Esophagus (tissue), 2 donors: ENCODE results near the gene NEK7. TPM values are rescaled to one million over a fixed set of nuclear protein-coding genes. Genes with fewer than 3 reads are reported as not detected.

Experiments
- H3K27ac ChIP-seq, 2 donors: one replicate each; pipeline ENCODE4 v1.5.1; 2013; ENCODE audit warnings: low read depth in 2 of 2, mild to moderate bottlenecking in 2 of 2, inconsistent platforms in 1 of 2, low read length in 1 of 2, moderate library complexity in 1 of 2
- H3K27me3 ChIP-seq, 2 donors: one replicate each; pipeline ENCODE4 v1.6.1; 2013; ENCODE audit warnings: low read length in 2 of 2, control low read depth in 1 of 2, mild to moderate bottlenecking in 1 of 2; ENCODE audit not compliant: insufficient read depth in 2 of 2, control insufficient read depth in 1 of 2
- H3K36me3 ChIP-seq, 2 donors: one replicate each; pipeline ENCODE4 v1.6.1; 2013; ENCODE audit warnings: low read length in 1 of 2; ENCODE audit not compliant: control insufficient read depth in 2 of 2, insufficient read depth in 2 of 2
- H3K4me1 ChIP-seq, 2 donors: one replicate each; pipeline ENCODE4 v1.6.1; 2013; ENCODE audit warnings: low read length in 1 of 2; ENCODE audit not compliant: control insufficient read depth in 2 of 2, insufficient read depth in 2 of 2
- H3K4me3 ChIP-seq, 2 donors: one replicate each; pipeline ENCODE4 v1.5.1; 2013; ENCODE audit warnings: low read length in 2 of 2, mild to moderate bottlenecking in 2 of 2, low read depth in 1 of 2, moderate library complexity in 1 of 2
- H3K9me3 ChIP-seq, 2 donors: one replicate each; pipeline ENCODE4 v1.6.1; 2013; ENCODE audit warnings: mild to moderate bottlenecking in 2 of 2, low read depth in 1 of 2, low read length in 1 of 2, moderate library complexity in 1 of 2; ENCODE audit not compliant: control insufficient read depth in 2 of 2, insufficient read depth in 1 of 2
- WGBS, 2 donors: extraction: QIAGEN DNeasy Blood & Tissue Kit; methylation state at CpG; one replicate each; pipeline ENCODE4 v1.1.7; 2013; 5-methylcytosine and 5-hydroxymethylcytosine counted together
- polyA plus RNA-seq, 2 donors: library from polyadenylated mRNA; stranded (reverse); fragments of 200-250 nt; gene quantifications; one replicate each; pipeline ENCODE4 v1.2.3, GENCODE V29; 2013
- donor health status: healthy with polysubstance abuse.
- donor health status: Bipolar disorder and iron deficiency.

Gene NEK7
- polyA plus RNA-seq, 2 donors: 9.7 to 13.2 TPM

- no peaks in the 10 kb centered on the region for H3K27me3 ChIP-seq
- no peaks in the 10 kb centered on the region for H3K36me3 ChIP-seq
- peak overlapping the region; percentile 99 for H3K27ac ChIP-seq
- peak overlapping the region; percentile 82 to 90 for H3K4me3 ChIP-seq
- no peaks in the 10 kb centered on the region for H3K9me3 ChIP-seq
- 0 to 1% methylated on average over 60 to 62 of the region's 62 CpGs for WGBS, 2 donors
- peaks cover 0 to 4% of the 10 kb centered on the region in 2 donors for H3K4me1 ChIP-seq
Observed at GRCh38 chr1:198157241-198157846, 546 bp downstream of the NEK7 start.

- peaks cover 0 to 4% of the 10 kb centered on the region in 2 donors for H3K4me1 ChIP-seq
- H3K36me3 ChIP-seq: no peaks in the 10 kb centered on the region
- H3K9me3 ChIP-seq: no peaks in the 10 kb centered on the region
- 5 to 6% methylated on average over 17 of the region's 17 CpGs for WGBS, 2 donors
- peak overlapping the region; percentile 99 for H3K27ac ChIP-seq
- peak overlapping the region; percentile 82 to 90 for H3K4me3 ChIP-seq
- H3K27me3 ChIP-seq: no peaks in the 10 kb centered on the region
Observed at GRCh38 chr1:198157847-198158725, 1.3 kb downstream of the NEK7 start.

GRCh38 chr1:198158735-198159589 is 2.2 kb downstream of the NEK7 start:
- no peaks in the 10 kb centered on the region for H3K36me3 ChIP-seq
- no peaks in the 10 kb centered on the region for H3K9me3 ChIP-seq
- H3K4me1 ChIP-seq: peaks cover 0 to 4% of the 10 kb centered on the region in 2 donors
- no peaks in the 10 kb centered on the region for H3K27me3 ChIP-seq
- peak overlapping the region; percentile 94 to 99 for H3K27ac ChIP-seq
- peak overlapping the region; percentile 62 to 90 for H3K4me3 ChIP-seq
- WGBS, 2 donors: 0% methylated on average over 36 to 37 of the region's 37 CpGs

GRCh38 chr1:198160222-198160621 is 3.4 kb downstream of the NEK7 start:
- Histone ChIP-seq H3K36me3 (no peaks in the 10 kb centered on the region), H3K9me3 (no peaks in the 10 kb centered on the region), H3K4me1 (peaks cover 0 to 4% of the 10 kb centered on the region in 2 donors), H3K4me3 (no peak overlapping the region), H3K27ac (no peak overlapping the region), H3K27me3 (no peaks in the 10 kb centered on the region)
- 48 to 58% methylated on average over 7 of the region's 7 CpGs for WGBS, 2 donors

GRCh38 chr1:198160946-198161614 is 4.3 kb downstream of the NEK7 start:
- Histone ChIP-seq H3K4me1 (peaks cover 0 to 4% of the 10 kb centered on the region in 2 donors), H3K36me3 (no peaks in the 10 kb centered on the region), H3K4me3 (no peak overlapping the region), H3K27ac (no peak overlapping the region), H3K9me3 (no peaks in the 10 kb centered on the region), H3K27me3 (no peaks in the 10 kb centered on the region)
- 92 to 94% methylated on average over 4 of the region's 4 CpGs for WGBS, 2 donors

- Histone ChIP-seq H3K27me3 (no peaks in the 10 kb centered on the region), H3K27ac (peak overlapping the region; percentile 56 to 75), H3K4me3 (no peak overlapping the region), H3K4me1 (peaks cover 0 to 4% of the 10 kb centered on the region in 2 donors), H3K9me3 (no peaks in the 10 kb centered on the region), H3K36me3 (no peaks in the 10 kb centered on the region)
- 69 to 71% methylated on average over 2 of the region's 2 CpGs for WGBS, 2 donors
Observed at GRCh38 chr1:198161718-198162090, 4.9 kb downstream of the NEK7 start.

- 62 to 78% methylated on average over 2 of the region's 2 CpGs for WGBS, 2 donors
Observed at GRCh38 chr1:198162091-198162767, 5.4 kb downstream of the NEK7 start.

GRCh38 chr1:198165927-198166647 is 9.3 kb downstream of the NEK7 start:
- Histone ChIP-seq H3K36me3 (no peaks in the 10 kb centered on the region), H3K4me3 (no peak overlapping the region), H3K9me3 (no peaks in the 10 kb centered on the region), H3K27me3 (no peaks in the 10 kb centered on the region), H3K4me1 (peaks cover 0 to 8% of the 10 kb centered on the region in 2 donors), H3K27ac (no peak overlapping the region)
- 71 to 76% methylated on average over 5 of the region's 5 CpGs for WGBS, 2 donors

More at GRCh38 chr1:198162091-198162767, 5.4 kb downstream of the NEK7 start:
- peaks cover 0 to 6% of the 10 kb centered on the region in 2 donors for H3K4me1 ChIP-seq
- H3K27me3 ChIP-seq: no peaks in the 10 kb centered on the region
- H3K9me3 ChIP-seq: no peaks in the 10 kb centered on the region
- H3K4me3 ChIP-seq: no peak overlapping the region
- H3K27ac ChIP-seq: peak overlapping the region; percentile 56 to 75
- H3K36me3 ChIP-seq: no peaks in the 10 kb centered on the region
